ENCODE measurements around the gene OR2T29.
"Not testable (repeated sequence)": the region's sequence is repeated elsewhere in the genome, so short reads cannot be mapped to it uniquely, and the experiment has no call there.

The OR2T29 gene

DNA sequence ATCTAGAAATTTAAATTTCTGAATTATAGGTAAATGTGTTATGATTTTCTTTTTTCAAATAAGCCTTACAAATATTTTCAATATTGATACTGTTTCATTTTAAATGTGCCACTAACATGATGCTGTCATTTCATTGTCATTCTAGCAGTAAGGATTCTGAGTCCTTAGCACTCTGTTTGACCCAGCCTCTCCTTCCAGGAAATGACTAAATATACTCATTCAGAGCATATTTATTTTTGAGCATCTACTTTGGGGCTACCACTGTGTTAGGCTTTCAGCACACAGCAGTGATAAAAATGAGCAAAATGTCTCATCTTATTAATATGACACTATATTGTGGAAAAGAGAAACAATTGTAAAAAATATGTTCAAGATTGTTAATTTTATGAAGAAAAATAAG is 52.4 kb downstream of the OR2T29 start:
- not testable (repeated sequence) for DNase-seq (ENCODE audit: low read depth, low spot score)

DNA sequence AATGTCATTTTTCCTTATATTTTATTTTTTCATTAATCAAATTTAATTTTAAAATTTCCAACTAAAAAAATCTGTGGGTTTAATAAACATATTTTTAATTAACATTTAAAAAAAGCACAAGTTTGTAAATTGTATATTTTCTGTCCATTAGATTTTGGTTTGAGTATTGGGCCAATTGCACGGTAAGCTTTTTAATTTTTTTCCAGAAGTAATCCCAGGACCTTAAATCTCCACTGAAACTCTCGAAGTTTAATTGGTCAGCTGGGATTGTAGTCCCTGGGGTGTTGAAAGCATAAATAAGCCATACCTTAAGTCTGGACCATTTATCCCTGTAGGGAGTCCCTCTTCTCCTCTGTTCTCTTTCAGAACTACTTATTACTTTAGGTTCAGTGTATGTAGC is 54.8 kb downstream of the OR2T29 start, which contains the start of gene OR2G6:
Gene OR2G6 (plus strand): TSS at position 301 of the 400 bp plus-strand sequence. CDS start 13,574 bp downstream, outside the sequence.
- DNase-seq (ENCODE audit: low read depth, low spot score), result not testable (repeated sequence)
